HepG2 (cell line): ENCODE data around the gene MRFAP1L1. TPM values are rescaled to one million over a fixed set of nuclear protein-coding genes. Genes with fewer than 3 reads are reported as not detected.

Source experiments
- ATAC-seq: fragments of 200-7000 bp; cut with Tn5 transposase; 3 replicates; pipeline ENCODE4 v1.9.1; 2020; ENCODE audit warnings: mild to moderate bottlenecking, moderate library complexity
- BruUV-seq: library from RNA; stranded (reverse); fragments of 400-500 nt; replicated peaks from 2 replicates; lab custom pipeline; 2021; lab: Mats Ljungman, UMichigan
- CTCF ChIA-PET: fragments of 300-600 bp; formaldehyde crosslinking; extraction: SDS; loops from one replicate; lab custom pipeline; 2021; ENCODE audit warnings: low total read pairs, inconsistent platforms, low intra/inter-chr PET ratio; lab: Yijun Ruan, JAX
- POLR2A ChIA-PET: fragments of 350-600 bp; sonication (Branson Sonifier 250); formaldehyde crosslinking; loops from one replicate; lab custom pipeline; 2020; ENCODE audit warnings: antibody characterized with exemption, inconsistent platforms; lab: Yijun Ruan, JAX
- DNase-seq: peaks from one replicate; pipeline ENCODE4 v3.0.0-alpha.2; 2015; ENCODE audit warnings: low spot score
- FAIRE-seq: peaks from 3 replicates; lab custom pipeline; 2011; peaks lifted over from hg19 to GRCh38; lab: Jason Lieb, UNC
- H2AFZ ChIP-seq: one replicate; pipeline ENCODE4 v1.6.1; 2011; ENCODE audit warnings: low read length, inconsistent platforms
- H3K27ac ChIP-seq: fragments of 300-600 bp; 3 replicates; pipeline ENCODE4 v1.8.0; 2011; ENCODE audit warnings: mixed run types, mild to moderate bottlenecking, mixed read lengths, low read length, inconsistent platforms; ENCODE audit not compliant: insufficient read depth; ENCODE audit errors: extremely low read length
- H3K27me3 ChIP-seq, 2 experiments: fragments of 200-600 bp in 1 of 2; 2 replicates in 1 of 2; 3 replicates in 1 of 2; pipeline versions ENCODE4 v1.6.0 to v1.8.0; 2011; ENCODE audit warnings: low read length in 2 of 2, mild to moderate bottlenecking in 2 of 2, moderate library complexity in 2 of 2, inconsistent platforms in 1 of 2; ENCODE audit not compliant: insufficient read depth in 2 of 2, control insufficient read depth in 1 of 2
- H3K36me3 ChIP-seq, 2 experiments: fragments of 200-600 bp in 1 of 2; replicated peaks in 1 of 2; 2 replicates in 1 of 2; 3 replicates in 1 of 2; pipeline versions ENCODE4 v1.5.1 to v1.8.0; 2011; ENCODE audit warnings: low read length in 2 of 2, inconsistent platforms in 1 of 2; ENCODE audit not compliant: insufficient read depth in 2 of 2, control insufficient read depth in 1 of 2
- H3K4me1 ChIP-seq: 2 replicates; pipeline ENCODE4 v1.5.1; 2012; ENCODE audit warnings: low read length, inconsistent platforms; ENCODE audit not compliant: insufficient read depth
- H3K4me2 ChIP-seq: 2 replicates; pipeline ENCODE4 v1.6.0; 2011; ENCODE audit warnings: low read depth, low read length, inconsistent platforms
- H3K4me3 ChIP-seq, 3 experiments: fragments of 200-600 bp in 1 of 3; sonication (generic), shearing (Covaris generic) in 1 of 3; replicated peaks in 1 of 3; 2 replicates each; pipeline ENCODE4 v1.5.1; 2011 to 2016; ENCODE audit warnings: low read length in 3 of 3, inconsistent platforms in 2 of 3, low read depth in 2 of 3, mild to moderate bottlenecking in 2 of 3, control low read depth in 1 of 3, mixed read lengths in 1 of 3; ENCODE audit not compliant: insufficient read depth in 1 of 3
- H3K79me2 ChIP-seq: one replicate; pipeline ENCODE4 v1.6.1; 2011; ENCODE audit warnings: low read length, inconsistent platforms; ENCODE audit not compliant: insufficient read depth
- H3K9ac ChIP-seq: 2 replicates; pipeline ENCODE4 v1.6.0; 2011; ENCODE audit warnings: mild to moderate bottlenecking, low read depth, low read length, inconsistent platforms; ENCODE audit not compliant: insufficient read depth
- H3K9me3 ChIP-seq: 2 replicates; pipeline ENCODE4 v1.5.1; 2012; ENCODE audit warnings: mild to moderate bottlenecking, low read length
- H4K20me1 ChIP-seq: 2 replicates; pipeline ENCODE4 v1.6.0; 2011; ENCODE audit warnings: inconsistent platforms, mild to moderate bottlenecking, low read length, moderate library complexity; ENCODE audit not compliant: insufficient read depth
- GZF1 ChIP-seq: sonication (generic); formaldehyde crosslinking; IDR thresholded peaks from 2 replicates; pipeline ENCODE4 v1.5.1; 2020; ENCODE audit warnings: mild to moderate bottlenecking, missing genetic modification reagents
- KLF9 ChIP-seq: IDR thresholded peaks from 2 replicates; pipeline ENCODE4 v1.6.1; 2016; ENCODE audit warnings: low read depth
- NR2C2 ChIP-seq: sonication (generic); formaldehyde crosslinking; IDR thresholded peaks from 2 replicates; pipeline ENCODE4 v1.4.0; 2020; ENCODE audit warnings: missing genetic modification reagents, mild to moderate bottlenecking, moderate library complexity, borderline replicate concordance
- PAF1 ChIP-seq: IDR thresholded peaks from 2 replicates; pipeline ENCODE4 v1.6.1; 2016; ENCODE audit warnings: missing genetic modification reagents, missing compliant biosample characterization
- PHF21A ChIP-seq: sonication (generic); formaldehyde crosslinking; IDR thresholded peaks from 2 replicates; pipeline ENCODE4 v1.5.0; 2020; ENCODE audit warnings: mild to moderate bottlenecking, missing genetic modification reagents
- RARG ChIP-seq: sonication (generic); formaldehyde crosslinking; IDR thresholded peaks from 2 replicates; pipeline ENCODE4 v1.4.0; 2020; ENCODE audit warnings: low read depth, mild to moderate bottlenecking, missing genetic modification reagents
- SAP130 ChIP-seq: IDR thresholded peaks from 2 replicates; pipeline ENCODE4 v1.6.1; 2016; ENCODE audit warnings: low read depth
- SIN3A ChIP-seq: IDR thresholded peaks from 2 replicates; pipeline ENCODE4 v1.6.1; 2011; ENCODE audit warnings: low read depth, mild to moderate bottlenecking, control low read depth, low read length, borderline replicate concordance
- YY1 ChIP-seq: IDR thresholded peaks from 2 replicates; pipeline ENCODE4 v1.6.1; 2011; ENCODE audit warnings: low read length, low read depth, moderate library complexity, mild to moderate bottlenecking; ENCODE audit not compliant: insufficient read depth, insufficient replicate concordance
- ZNF180 ChIP-seq: sonication (generic); formaldehyde crosslinking; IDR thresholded peaks from 2 replicates; pipeline ENCODE4 v1.4.0; 2020; ENCODE audit warnings: low read depth, missing genetic modification reagents, borderline replicate concordance
- ZNF274 ChIP-seq: sonication (generic); formaldehyde crosslinking; IDR thresholded peaks from 2 replicates; pipeline ENCODE4 v1.5.1; 2020; ENCODE audit warnings: mild to moderate bottlenecking, missing genetic modification reagents
- ZNF468 ChIP-seq: sonication (generic); formaldehyde crosslinking; IDR thresholded peaks from 2 replicates; pipeline ENCODE4 v1.8.0; 2022; ENCODE audit warnings: mild to moderate bottlenecking, moderate library complexity, missing genetic modification reagents
- ZNF644 ChIP-seq: IDR thresholded peaks from 2 replicates; pipeline ENCODE4 v1.6.1; 2016; ENCODE audit warnings: low read depth
- ZNF709 ChIP-seq: sonication (generic); formaldehyde crosslinking; IDR thresholded peaks from 2 replicates; pipeline ENCODE4 v1.5.0; 2020; ENCODE audit warnings: mild to moderate bottlenecking, missing genetic modification reagents
- WGBS: methylation state at CpG from one replicate; pipeline ENCODE4 v1.1.6; 2017; ENCODE audit warnings: low lambda C conversion rate; 5-methylcytosine and 5-hydroxymethylcytosine counted together
- in situ Hi-C: cut with HindIII; loops from 2 replicates; pipeline ENCODE4 v1.10.0; 2017; ENCODE audit warnings: low pct_unique_long_range_greater_than_20kb; ENCODE audit not compliant: extremely low pct_ligation_motif_present
- intact Hi-C: fragments of 100-400 bp; cut with micrococcal nuclease; formaldehyde crosslinking; loops from one replicate; pipeline ENCODE4 v1.10.0; 2022; ENCODE audit not compliant: unreplicated experiment
- polyA plus RNA-seq, 8 experiments: library from polyadenylated mRNA; depleted of rRNA in 3 of 8; stranded (reverse) in 7 of 8; unstranded in 1 of 8; fragments of >200 nt; fragmentation: Illumina TruSeq in 4 of 8; extraction: Trizol in 4 of 8; gene quantifications; 2 replicates each; pipeline versions ENCODE4 v1.2.1 to v1.2.3, GENCODE V29; 2011 to 2016; ENCODE audit warnings: low read depth in 4 of 8, missing spikeins in 1 of 8, mixed read lengths in 1 of 8; ENCODE audit not compliant: insufficient read depth in 1 of 8
- total RNA-seq, 5 experiments: library from RNA; depleted of rRNA; stranded (reverse); fragments of >200 nt; fragmentation: Illumina TruSeq; extraction: Trizol; gene quantifications; 2 replicates each; pipeline ENCODE4 v1.2.3, GENCODE V29; 2016; ENCODE audit warnings: low read depth in 1 of 5
- TF ChIP-seq, protein P1 (sequence below): IDR thresholded peaks from 2 replicates; pipeline ENCODE4 v1.6.1; 2016; ENCODE audit warnings: low read depth, missing genetic modification reagents, missing compliant biosample characterization

MRFAP1L1 gene
- total and polyA plus RNA-seq, 2 of the 13 experiments (the other 11 are each of a cell fraction or from before 2014, with no cell fraction given): 44.8 to 76.6 TPM

DNA sequence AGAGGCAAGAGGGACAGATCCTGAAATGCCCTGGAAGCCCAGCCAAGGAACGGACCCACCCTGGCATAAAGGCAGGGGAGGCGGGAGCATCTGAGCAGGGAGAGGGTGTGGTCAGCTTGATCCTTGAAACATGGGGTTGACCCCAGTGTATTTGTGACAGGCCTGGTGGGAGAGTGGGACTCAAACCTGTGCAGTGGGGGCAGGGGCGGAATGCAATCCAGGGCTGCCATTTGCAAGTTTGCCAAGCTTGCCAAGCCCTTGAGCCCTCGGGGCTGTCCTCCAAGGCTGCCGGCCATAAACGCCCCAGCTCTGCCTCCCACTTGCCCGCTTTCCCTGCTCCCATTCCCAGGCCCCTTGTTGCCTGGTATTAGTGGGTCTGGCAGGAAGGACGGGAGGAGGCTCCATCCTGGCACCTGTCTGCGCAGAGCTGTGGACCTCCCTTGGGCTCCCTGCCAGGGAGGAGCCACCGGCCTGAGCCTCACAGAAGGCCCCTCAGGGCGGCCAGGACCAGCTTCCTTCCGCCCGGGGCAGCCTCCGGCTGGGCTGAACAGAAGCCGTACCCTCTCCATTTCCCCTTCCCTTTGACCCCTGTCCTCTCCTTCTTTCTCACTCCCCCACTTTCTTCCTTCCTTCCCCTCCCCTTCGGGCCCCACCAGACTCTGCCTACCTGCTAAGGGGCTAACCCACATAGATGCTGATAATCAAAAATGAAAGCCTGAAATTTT, 15.3 kb downstream of the MRFAP1L1 start (continued):
- TF ChIP-seq, protein P1, sequence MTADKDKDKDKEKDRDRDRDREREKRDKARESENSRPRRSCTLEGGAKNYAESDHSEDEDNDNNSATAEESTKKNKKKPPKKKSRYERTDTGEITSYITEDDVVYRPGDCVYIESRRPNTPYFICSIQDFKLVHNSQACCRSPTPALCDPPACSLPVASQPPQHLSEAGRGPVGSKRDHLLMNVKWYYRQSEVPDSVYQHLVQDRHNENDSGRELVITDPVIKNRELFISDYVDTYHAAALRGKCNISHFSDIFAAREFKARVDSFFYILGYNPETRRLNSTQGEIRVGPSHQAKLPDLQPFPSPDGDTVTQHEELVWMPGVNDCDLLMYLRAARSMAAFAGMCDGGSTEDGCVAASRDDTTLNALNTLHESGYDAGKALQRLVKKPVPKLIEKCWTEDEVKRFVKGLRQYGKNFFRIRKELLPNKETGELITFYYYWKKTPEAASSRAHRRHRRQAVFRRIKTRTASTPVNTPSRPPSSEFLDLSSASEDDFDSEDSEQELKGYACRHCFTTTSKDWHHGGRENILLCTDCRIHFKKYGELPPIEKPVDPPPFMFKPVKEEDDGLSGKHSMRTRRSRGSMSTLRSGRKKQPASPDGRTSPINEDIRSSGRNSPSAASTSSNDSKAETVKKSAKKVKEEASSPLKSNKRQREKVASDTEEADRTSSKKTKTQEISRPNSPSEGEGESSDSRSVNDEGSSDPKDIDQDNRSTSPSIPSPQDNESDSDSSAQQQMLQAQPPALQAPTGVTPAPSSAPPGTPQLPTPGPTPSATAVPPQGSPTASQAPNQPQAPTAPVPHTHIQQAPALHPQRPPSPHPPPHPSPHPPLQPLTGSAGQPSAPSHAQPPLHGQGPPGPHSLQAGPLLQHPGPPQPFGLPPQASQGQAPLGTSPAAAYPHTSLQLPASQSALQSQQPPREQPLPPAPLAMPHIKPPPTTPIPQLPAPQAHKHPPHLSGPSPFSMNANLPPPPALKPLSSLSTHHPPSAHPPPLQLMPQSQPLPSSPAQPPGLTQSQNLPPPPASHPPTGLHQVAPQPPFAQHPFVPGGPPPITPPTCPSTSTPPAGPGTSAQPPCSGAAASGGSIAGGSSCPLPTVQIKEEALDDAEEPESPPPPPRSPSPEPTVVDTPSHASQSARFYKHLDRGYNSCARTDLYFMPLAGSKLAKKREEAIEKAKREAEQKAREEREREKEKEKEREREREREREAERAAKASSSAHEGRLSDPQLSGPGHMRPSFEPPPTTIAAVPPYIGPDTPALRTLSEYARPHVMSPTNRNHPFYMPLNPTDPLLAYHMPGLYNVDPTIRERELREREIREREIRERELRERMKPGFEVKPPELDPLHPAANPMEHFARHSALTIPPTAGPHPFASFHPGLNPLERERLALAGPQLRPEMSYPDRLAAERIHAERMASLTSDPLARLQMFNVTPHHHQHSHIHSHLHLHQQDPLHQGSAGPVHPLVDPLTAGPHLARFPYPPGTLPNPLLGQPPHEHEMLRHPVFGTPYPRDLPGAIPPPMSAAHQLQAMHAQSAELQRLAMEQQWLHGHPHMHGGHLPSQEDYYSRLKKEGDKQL (CRISPR knock-in tag): no peak
- no peak for TF ChIP-seq PHF21A (CRISPR knock-in tag)

DNA sequence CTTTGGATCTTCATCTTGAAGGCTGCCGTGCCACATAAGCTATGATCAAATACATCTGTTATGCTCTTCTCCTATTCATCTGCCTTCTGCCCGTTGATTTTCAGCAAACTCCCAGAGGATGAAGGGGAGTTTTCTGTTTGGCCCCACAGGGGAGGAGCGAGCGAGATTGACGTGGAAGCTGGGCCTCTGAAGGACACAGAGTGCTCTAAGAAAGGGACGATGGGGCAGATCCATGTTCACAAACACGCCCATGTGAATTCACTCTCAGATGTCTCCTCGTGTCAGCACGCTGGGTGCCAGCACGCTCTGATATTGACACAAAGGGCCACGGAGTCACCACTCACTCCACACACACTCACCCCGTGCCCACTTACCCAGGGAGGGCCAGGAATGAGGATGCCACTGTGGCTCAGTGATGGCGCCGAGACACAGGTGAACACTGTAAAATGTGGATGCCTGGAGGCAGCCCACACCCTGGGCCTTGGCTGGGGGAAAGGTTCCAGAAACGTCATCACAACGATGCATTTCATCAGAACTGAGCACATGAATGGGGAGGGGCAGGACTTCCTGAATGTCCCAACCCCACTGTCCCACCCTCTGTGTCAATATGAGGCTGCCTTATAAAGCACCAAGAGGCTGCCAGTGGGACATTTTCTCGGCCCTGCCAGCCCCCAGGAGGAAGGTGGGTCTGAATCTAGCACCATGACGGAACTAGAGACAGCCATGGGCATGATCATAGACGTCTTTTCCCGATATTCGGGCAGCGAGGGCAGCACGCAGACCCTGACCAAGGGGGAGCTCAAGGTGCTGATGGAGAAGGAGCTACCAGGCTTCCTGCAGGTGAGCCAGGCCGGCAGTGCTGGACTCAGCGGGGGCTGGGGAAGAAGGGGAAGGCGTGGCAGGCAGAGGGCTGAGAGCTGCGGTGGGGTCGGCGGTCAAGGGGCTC, 16.2 kb downstream of the MRFAP1L1 start, which contains the start of gene S100P:
Gene S100P (plus strand): TSS at position 648 of the 946 bp plus-strand sequence. CDS start 55 bp downstream, at position 703.
- peak; percentile 3 for ATAC-seq
- in situ Hi-C loops: no loop called here
- Histone ChIP-seq H3K4me2 (peak within 1 kb of the TSS; percentile 93), H3K27me3 (no peaks in the 10 kb centered on the region; a peak in 1 of 5 replicates), H3K4me3 (peak within 1 kb of the TSS; percentile 82 to 96 (median 83)), H3K4me1 (peaks cover 69% of the 10 kb centered on the region), H3K79me2 (peaks cover 39% of the 10 kb centered on the region), H2AFZ (no peak within 1 kb of the TSS), H3K9ac (peak within 1 kb of the TSS; percentile 91), H3K36me3 (peaks cover 4 to 12% of the 10 kb centered on the region in 2 experiments; a peak in 2 of 5 replicates), H4K20me1 (peaks cover 10% of the 10 kb centered on the region; the same call in 1 of the 2 replicates), H3K9me3 (no peaks in the 10 kb centered on the region), H3K27ac (peak within 1 kb of the TSS; percentile 81)
- CTCF ChIA-PET: no interaction called here
- peak; percentile 86 for FAIRE-seq
- TSS peak; percentile 84 for BruUV-seq
- intact Hi-C loops: no loop called here
- POLR2A ChIA-PET: interaction anchor here (0.8 to 4.6 kb wide), 24 partner anchors 8 to 234 kb away, joined by 3 to 65 read pairs (median 6); partner anchors contain the start of genes BLOC1S4, MRFAP1, MRFAP1L1 and TBC1D14
- DNase-seq: peak; percentile 86
- WGBS: 4% methylated on average over 22 of the region's 29 CpGs
- TF ChIP-seq YY1 (peak; percentile 25), ZNF709 (0 out of 2 replicates have a peak, but pooled peaks have one; percentile 43), RARG (CRISPR knock-in tag) (no peak), KLF9 (CRISPR knock-in tag) (no peak; the same call in 1 of the 2 replicates), SAP130 (CRISPR knock-in tag) (peak; percentile 95), ZNF274 (CRISPR knock-in tag) (no peak), ZNF468 (no peak), ZNF644 (no peak), GZF1 (CRISPR knock-in tag) (no peak), PAF1 (CRISPR knock-in tag) (no peak), SIN3A (peak; percentile 65; the same call in 1 of the 2 replicates), NR2C2 (CRISPR knock-in tag) (peak; percentile 62; the same call in 1 of the 2 replicates), ZNF180 (CRISPR knock-in tag) (no peak)
